HG03108 (cell line): ENCODE data around the gene CCNH.
A peak's percentile ranks its signal among the peaks of the same experiment; 100 is the strongest.

Source experiments
- ATAC-seq: cut with Tn5 transposase; IDR thresholded peaks from one replicate; pipeline ENCODE4 v1.9.1; 2021; ENCODE audit warnings: moderate library complexity; ENCODE audit not compliant: unreplicated experiment

The CCNH gene

DNA sequence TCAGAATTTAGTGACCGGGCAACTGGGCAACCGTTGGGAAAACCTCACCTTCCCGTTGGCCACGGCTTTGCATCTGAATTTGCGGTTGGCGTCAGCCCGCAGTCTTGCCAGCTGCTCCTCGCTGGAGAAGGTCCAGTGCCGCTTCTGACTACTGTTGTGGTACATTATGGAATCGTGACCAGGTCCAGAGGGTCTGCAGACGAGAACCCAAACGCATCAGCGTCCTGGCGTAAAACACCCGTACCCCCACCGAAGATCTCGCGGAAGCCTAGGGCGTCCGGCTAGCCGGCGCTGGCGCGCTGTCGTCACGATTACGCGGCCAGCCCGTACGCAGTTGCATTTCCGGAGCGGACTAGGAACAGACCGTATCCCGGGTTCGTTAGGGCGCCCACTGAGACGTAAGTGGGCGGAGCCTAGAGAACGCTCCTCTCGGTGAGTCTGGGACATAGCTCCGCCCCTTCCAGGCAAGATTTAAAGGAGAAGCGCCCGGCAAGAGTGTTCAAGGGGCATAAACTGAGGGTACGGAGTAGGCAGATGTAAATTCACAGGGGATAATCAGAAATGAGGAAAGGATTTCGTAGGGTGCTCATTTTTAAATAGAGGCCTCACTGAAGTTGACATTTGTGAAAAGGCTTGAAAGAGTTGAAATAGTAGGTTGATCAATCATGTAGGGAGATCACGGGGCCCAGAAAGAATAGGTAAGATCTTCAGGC, at the start of gene CCNH:
Gene CCNH (minus strand): TSS at position 301 of the 713 bp plus-strand sequence. CDS start 136 bp downstream, at position 165.
- peak; percentile 100 for ATAC-seq

GRCh38 chr5:87457706-87458105, 45.0 kb upstream of the CCNH start:
- no peak for ATAC-seq

- ATAC-seq = no peak
These were observed 41.1 kb upstream of the CCNH start for GRCh38 chr5:87453801-87454200.

DNA sequence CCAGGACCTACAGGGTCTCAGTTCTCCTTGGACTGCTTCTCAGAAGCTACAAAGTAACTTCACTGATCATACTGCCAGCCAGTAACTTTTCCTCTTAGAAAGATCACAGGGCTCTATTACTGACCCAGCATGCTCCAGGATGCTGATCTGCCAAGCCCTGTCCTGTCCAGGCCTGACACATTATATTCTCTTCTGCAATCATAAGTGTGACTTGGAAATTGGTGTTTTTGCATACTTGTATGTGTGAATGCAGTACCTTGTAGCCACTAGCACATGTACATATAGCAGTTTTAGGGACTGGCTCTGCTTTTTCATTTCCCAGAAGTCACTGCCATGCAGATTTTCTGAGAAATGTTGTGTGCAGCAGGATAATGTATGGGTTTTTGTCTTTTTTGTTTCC, 40.1 kb upstream of the CCNH start:
- no peak for ATAC-seq

GRCh38 chr5:87442419-87442818, 29.7 kb upstream of the CCNH start:
- ATAC-seq = no peak

GRCh38 chr5:87438231-87438630, 25.5 kb upstream of the CCNH start:
- no peak for ATAC-seq

- no peak for ATAC-seq
These were observed 25.0 kb upstream of the CCNH start for GRCh38 chr5:87437724-87438123.

DNA sequence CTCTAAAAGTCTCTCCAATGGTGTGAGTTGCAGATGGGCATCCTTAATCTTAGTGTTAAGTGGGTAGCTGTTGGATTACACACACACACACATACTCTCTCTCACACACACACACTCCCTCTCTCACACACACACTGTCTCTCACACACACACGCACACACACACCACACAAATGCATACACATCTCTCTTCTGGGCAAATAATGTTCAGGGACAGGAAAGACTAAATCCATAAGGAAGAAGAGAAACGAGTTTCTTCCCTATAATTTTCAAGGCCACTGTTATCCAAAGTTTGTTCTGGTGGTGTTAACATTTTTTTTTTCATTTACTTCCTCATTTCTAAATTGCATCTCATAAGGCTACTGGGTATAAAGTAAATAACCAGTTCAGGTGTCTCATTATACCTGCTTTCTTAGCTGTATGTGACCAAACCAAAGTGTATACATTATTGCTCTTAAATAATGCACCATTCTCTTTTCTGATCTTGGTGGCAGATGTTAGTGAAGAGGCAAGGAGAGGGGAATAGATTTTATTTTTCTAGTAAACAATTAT, 22.5 kb upstream of the CCNH start:
- ATAC-seq = no peak

DNA sequence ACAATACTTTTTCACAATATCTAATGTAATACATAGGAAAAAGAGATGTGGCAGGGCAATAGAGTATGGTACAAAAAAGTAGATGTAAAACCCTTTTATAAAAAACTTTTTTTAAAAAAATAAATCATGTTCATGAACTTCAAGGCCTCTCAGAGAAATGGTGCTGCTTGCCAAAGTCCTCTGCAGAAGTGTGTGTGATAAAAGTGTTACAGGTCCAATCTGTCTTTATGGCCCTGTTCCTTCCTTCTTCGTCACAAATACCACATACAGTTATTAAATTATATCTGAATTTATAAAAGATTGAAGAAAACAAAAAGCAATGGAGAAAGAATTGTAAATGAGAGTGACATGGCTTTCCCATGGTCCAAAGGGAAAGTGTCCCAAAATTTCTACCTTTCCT, 21.7 kb upstream of the CCNH start:
- ATAC-seq = no peak

DNA sequence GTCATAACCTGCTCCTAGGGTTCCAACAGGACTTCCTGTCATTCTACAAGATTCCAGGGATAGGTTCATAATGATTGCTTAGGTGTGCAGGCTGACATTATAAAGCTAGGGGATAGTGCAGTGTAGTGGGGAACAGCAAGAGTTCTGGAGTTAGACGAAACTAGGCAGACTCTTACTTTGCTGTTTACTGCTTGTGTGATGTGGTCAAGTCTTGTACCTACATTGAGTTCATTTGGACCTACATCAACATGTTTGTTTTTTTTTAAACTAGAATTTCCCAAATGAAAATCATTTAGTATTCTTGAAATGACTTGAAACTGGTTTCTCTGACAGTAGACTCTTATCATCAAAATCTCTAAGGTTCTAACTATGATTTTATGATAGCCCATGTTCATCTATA, 21.2 kb upstream of the CCNH start:
- no peak for ATAC-seq

DNA sequence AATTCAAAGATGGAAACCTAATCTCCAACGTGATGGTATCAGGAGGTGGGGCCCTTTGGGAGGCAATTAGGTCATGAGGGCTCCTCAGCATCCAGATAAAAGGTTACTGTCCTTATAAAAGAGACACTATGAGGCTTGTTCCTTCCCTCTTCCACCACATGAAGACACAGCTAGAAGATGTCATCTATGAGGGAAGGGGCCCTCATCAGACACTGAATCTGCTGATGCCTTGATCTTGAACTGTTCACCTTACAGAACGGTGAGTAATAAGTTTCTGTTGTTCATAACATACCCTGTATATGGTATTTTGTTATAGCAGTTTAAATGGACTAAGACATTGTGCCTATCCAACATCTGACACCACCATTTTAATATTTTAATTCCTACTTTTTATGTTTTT, 19.7 kb upstream of the CCNH start:
- ATAC-seq = no peak

GRCh38 chr5:87430863-87431457, 18.2 kb upstream of the CCNH start:
- ATAC-seq = no peak

GRCh38 chr5:87423755-87424154, 11.0 kb upstream of the CCNH start:
- ATAC-seq = no peak

- ATAC-seq = no peak
These were observed 8.6 kb upstream of the CCNH start for GRCh38 chr5:87421307-87421706.

DNA sequence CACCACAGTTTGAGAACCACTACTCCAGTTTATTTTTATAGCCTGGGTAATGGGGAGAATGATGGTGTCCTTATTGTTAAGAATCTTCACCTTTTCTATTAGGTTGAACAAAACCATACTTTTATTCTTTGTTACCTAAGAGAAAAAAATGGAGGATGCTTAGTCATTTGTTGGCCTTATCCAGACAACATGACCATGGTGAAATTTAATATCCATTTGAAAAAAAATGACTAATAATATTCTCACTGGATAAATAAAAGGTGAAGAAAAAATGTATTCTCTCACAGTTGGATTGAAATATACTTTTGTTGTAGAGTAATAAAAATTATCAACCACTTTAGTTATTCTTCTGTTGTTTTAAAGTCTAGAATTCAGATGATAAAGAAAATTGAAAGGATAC, 5.8 kb upstream of the CCNH start:
- ATAC-seq = no peak

DNA sequence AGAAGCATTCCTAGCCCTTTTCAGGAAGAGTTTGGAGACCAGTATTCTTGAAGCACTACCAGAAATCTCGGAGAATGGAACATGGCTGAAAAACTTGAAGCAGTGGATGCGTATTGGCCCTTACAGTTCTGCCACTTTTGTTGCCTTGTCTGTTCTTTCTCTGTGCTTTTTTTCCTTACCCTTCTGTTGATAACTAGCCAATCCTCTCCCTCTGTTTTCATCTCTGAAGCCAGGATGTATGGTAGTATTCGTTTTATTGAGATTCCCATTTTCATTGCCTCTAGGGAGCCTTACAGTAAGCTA, 564 bp upstream of the CCNH start:
- no peak for ATAC-seq

DNA sequence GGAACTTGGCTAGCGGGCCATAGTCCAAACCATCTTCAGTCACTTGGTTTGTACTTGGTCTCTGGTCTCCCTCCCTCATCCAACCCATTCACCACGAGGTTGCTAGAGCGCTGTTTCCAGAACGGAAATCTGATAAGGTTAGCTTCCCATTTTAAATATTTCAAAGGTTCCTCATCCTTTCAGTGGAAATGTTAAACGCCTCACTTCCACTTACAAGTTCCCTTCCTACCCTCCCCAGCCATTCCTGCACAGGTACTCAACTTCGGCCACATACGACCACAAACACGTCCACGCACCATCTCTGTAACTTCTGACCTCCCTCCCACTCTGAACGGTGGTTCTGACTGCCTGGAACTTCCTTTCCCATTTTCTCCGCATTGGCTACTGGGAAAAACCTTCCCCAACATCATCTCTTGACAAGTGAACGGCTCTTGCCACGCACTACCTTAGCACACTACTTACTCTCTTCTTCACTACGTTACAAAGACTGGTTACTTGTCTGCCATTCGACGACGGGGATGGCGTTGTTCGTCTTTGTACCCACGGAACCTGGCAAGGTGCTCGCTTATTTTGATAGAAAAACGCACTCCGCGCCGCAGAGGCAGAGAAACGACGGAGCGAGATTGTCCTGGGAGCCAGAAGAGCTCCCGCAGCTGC, 629 bp downstream of the CCNH start:
- ATAC-seq = peak; percentile 5

DNA sequence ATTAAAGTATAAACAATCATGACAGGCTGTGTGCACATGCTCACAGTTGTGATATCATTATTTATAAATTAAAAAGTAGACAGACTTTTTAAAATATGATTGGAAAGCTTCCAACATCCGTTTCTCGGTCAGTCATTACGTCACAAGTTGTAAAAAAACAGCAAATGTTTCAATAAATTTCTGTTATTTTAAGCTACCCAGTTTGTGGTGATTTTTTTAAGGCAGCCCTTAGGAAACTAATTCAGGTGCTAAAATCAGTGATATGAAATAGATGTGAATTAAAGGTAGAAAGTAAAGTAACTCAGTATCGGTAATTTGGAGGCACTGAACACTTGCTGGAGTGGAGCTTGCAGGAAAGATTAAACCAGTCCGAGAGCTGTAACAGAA, 1.2 kb downstream of the CCNH start:
- no peak for ATAC-seq

DNA sequence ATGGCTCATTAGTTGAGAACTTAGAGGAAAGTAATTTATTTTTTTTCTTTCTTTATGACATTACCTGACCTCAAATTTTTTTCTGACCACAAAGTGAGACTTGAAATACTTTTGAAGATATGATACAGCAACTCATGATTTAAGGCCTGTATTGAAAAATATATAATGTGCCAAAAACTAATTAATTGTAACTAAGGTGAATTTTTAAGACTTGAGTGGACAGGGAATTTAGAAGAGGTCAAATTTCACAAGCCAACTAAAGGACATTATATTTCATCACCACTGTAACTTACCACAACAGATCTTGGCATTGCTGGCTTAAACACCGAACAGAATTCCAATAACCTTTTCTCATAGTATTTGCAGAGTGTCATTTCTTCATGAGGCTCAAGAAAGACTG, 1.8 kb downstream of the CCNH start:
- no peak for ATAC-seq

- ATAC-seq = no peak
These were observed 4.5 kb downstream of the CCNH start for GRCh38 chr5:87408204-87408603.

- ATAC-seq = no peak
These were observed 7.1 kb downstream of the CCNH start for GRCh38 chr5:87405472-87406155.

DNA sequence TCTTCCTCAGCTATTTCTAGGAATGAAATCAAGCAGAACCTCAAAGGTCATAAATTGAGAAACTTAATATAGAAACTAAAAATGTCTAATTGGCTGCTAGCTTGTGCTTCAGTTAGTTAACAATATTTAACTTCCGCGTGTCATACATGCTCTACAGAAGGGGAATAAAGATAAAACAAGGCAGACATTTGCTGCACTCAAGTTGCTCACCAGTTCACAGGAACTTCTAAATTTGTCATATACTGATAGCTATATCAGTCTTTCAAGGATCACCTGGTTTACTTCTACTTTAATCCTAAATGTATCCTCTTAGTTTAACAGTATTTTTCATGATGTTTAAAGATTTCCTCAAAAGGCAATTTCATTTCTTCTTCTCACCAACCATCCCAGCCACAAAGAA, 8.4 kb downstream of the CCNH start:
- no peak for ATAC-seq
